Tibial artery (tissue), 4 donors: Measurements from ENCODE around the gene GATAD2A.

Source experiments
- DNase-seq, 2 donors: peaks; one replicate each; pipeline ENCODE4 v3.0.0-alpha.2; 2019
- H3K27ac ChIP-seq, 2 donors: fragments of 200-600 bp; sonication (generic) in 1 of 2; 1 replicate in 1 of 2; 2 replicates in 1 of 2; pipeline ENCODE4 v1.5.1; 2018 to 2019; ENCODE audit warnings: mild to moderate bottlenecking in 1 of 2
- H3K27me3 ChIP-seq, 2 donors: fragments of 200-600 bp; sonication (generic) in 1 of 2; one replicate each; pipeline versions ENCODE4 v1.5.1 to v1.6.0; 2016 to 2019
- H3K36me3 ChIP-seq, 3 donors: fragments of 200-600 bp; sonication (generic) in 2 of 3; one replicate each; pipeline ENCODE4 v1.5.1; 2016 to 2019; ENCODE audit warnings: mild to moderate bottlenecking in 2 of 3
- H3K4me1 ChIP-seq, 4 donors: fragments of 200-600 bp; sonication (generic) in 2 of 4; 1 replicate in 3 of 4; 2 replicates in 1 of 4; pipeline ENCODE4 v1.5.1; 2016 to 2019
- H3K4me3 ChIP-seq, 2 donors: fragments of 200-600 bp; sonication (generic) in 1 of 2; 1 replicate in 1 of 2; 2 replicates in 1 of 2; pipeline ENCODE4 v1.5.1; 2018 to 2019; ENCODE audit warnings: mild to moderate bottlenecking in 2 of 2
- H3K9me3 ChIP-seq, 3 donors: fragments of 200-600 bp; sonication (generic) in 1 of 3; one replicate each; pipeline ENCODE4 v1.5.1; 2016 to 2019
- intact Hi-C: fragments of 100-400 bp; cut with DNase I; formaldehyde crosslinking; loops from one replicate; pipeline ENCODE4 v1.15.0; 2023; ENCODE audit warnings: low total_unique reads
- TF ChIP-seq, protein P1 (sequence below), 2 experiments: fragments of 200-600 bp in 1 of 2; fragments of 450-650 bp in 1 of 2; IDR thresholded peaks; one replicate each; pipeline ENCODE4 v1.5.1; 2017 to 2019; ENCODE audit warnings: antibody characterized with exemption in 2 of 2, mild to moderate bottlenecking in 1 of 2, moderate library complexity in 1 of 2

The GATAD2A gene

DNA sequence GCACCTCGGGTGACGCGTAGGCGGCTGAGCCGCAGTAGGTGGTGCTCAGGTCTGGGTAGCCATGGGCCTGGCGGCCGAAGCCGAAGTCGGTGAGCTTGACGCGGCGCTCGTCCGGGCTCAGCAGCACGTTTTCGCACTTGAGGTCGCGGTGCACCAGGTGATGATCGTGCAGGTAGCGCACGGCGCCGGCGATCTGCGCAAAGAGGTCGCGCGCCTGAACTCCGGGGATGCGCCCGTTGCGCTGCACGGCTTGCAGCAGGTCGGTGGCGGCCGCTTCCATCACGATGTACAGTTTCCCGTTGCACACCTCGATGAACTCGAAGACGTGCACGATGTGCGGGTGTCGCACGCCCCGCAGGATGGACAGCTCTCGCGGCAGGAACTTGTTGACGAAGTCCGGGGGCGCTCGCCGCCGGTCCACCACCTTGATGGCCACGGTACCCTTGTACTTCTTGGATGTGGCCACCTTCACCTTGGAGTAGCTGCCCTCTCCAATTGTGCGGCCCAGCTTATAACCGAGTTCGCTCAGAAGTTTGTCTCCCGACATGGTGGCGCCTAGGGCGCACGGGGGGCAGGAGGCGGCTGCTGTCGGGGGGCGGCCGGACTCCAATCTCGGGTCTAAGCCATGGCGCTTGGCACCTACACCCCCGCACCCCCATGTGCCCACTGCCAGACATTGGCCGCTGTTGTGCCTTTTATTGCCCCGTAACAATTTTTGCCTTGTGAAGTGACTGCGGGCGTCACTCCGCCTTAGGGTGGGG lies 109.6 kb downstream of the GATAD2A start, which contains the start of gene TSSK6:
TSS of gene TSSK6 (minus strand) at position 668 of the 761 bp plus-strand sequence. CDS start at position 547, 121 bp downstream.
- TF ChIP-seq, protein P1, sequence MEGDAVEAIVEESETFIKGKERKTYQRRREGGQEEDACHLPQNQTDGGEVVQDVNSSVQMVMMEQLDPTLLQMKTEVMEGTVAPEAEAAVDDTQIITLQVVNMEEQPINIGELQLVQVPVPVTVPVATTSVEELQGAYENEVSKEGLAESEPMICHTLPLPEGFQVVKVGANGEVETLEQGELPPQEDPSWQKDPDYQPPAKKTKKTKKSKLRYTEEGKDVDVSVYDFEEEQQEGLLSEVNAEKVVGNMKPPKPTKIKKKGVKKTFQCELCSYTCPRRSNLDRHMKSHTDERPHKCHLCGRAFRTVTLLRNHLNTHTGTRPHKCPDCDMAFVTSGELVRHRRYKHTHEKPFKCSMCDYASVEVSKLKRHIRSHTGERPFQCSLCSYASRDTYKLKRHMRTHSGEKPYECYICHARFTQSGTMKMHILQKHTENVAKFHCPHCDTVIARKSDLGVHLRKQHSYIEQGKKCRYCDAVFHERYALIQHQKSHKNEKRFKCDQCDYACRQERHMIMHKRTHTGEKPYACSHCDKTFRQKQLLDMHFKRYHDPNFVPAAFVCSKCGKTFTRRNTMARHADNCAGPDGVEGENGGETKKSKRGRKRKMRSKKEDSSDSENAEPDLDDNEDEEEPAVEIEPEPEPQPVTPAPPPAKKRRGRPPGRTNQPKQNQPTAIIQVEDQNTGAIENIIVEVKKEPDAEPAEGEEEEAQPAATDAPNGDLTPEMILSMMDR (IDR thresholded peaks at IDR 0.05): no peak
- DNase-seq: no peak
- H3K9me3 ChIP-seq: no peaks in the 10 kb centered on the region
- H3K4me3 ChIP-seq: peak within 1 kb of the TSS; percentile 65 to 71
- peaks cover 0 to 33% (median 24%) of the 10 kb centered on the region in 4 donors for H3K4me1 ChIP-seq
- H3K27ac ChIP-seq: peak within 1 kb of the TSS; percentile 82 to 90
- intact Hi-C loops: no loop called here
- H3K27me3 ChIP-seq: no peaks in the 10 kb centered on the region
- peaks cover 0 to 12% (median 5%) of the 10 kb centered on the region in 3 donors for H3K36me3 ChIP-seq

DNA sequence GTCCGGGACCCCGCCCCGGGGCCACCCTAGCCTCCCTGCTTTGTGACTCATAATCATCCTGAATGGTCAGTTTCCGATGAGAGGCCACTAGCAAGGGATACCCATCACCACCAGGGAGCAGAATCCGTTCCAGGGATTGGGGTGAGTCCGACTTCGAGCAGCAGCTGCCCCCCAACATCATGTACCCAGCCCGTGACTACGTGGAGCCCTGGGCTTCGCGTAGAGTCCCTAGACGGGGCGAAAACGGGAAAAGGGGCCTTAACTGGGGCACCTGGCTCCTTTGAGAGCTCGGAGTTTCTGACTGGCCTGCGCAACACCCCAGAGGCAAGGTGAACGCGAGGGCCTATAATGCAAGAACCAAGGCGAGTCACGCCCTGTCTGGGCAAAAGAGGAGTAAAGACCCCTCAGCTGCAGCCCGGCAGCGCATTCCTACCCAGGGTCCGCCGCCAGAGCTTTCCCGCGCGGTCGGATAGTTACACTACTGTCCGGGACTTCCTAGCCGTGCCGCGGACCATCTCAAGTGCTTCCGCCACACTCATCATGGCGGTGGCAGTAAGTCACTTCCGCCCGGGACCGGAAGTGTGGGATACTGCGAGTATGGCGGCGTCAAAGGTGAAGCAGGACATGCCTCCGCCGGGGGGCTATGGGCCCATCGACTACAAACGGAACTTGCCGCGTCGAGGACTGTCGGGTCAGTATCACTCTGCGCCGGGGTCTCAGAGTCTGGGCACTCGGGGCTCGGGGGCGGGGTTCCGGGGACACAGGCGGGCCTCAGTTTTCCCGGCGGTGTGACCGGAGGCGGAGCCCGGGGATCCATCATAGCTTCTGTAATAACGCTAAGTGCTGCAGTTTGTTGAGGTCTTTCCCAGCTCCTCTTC lies 110.4 kb downstream of the GATAD2A start, which contains the start of gene NDUFA13:
TSS of gene NDUFA13 (plus strand) at position 584 of the 878 bp plus-strand sequence. CDS start at position 598, 14 bp downstream.
- TF ChIP-seq, protein P1 (IDR thresholded peaks at IDR 0.05): peak in 1 of 2 experiments; percentile 5
- intact Hi-C loops: no loop called here
- peak; percentile 93 to 96 for DNase-seq
- Histone ChIP-seq H3K27ac (peak within 1 kb of the TSS; percentile 82 to 90), H3K4me3 (peak within 1 kb of the TSS; percentile 65 to 71), H3K36me3 (peaks cover 0 to 20% (median 13%) of the 10 kb centered on the region in 3 donors), H3K27me3 (no peaks in the 10 kb centered on the region), H3K9me3 (no peaks in the 10 kb centered on the region), H3K4me1 (peaks cover 0 to 33% (median 24%) of the 10 kb centered on the region in 4 donors)

DNA sequence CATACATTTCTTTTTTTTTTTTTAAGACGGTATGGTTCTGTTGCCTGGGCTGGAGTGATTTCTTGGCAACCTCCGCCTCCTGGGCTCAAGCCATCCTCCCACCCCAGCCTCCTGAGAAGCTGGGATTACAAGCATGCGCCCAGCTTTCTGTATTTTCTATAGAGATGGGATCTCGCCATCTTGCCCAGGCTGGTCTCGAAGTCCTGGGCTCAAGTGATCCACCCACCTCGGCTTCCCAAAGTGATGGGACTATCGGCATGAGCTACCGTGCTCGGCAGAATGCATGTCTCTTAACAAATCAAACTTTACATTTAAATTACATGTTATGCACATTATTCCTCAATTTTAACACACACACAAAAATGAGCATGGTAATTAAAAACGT lies 111.8 kb downstream of the GATAD2A start:
- Histone ChIP-seq H3K9me3 (no peaks in the 10 kb centered on the region), H3K27me3 (no peaks in the 10 kb centered on the region), H3K27ac (peak overlapping the region in 1 of 2 donors; percentile 82), H3K4me3 (peak overlapping the region in 1 of 2 donors; percentile 71), H3K4me1 (peaks cover 0 to 33% (median 24%) of the 10 kb centered on the region in 4 donors), H3K36me3 (peaks cover 0 to 21% (median 13%) of the 10 kb centered on the region in 3 donors)
- TF ChIP-seq, protein P1 (IDR thresholded peaks at IDR 0.05): no peak
- intact Hi-C loops: no loop called here
- no peak for DNase-seq

DNA sequence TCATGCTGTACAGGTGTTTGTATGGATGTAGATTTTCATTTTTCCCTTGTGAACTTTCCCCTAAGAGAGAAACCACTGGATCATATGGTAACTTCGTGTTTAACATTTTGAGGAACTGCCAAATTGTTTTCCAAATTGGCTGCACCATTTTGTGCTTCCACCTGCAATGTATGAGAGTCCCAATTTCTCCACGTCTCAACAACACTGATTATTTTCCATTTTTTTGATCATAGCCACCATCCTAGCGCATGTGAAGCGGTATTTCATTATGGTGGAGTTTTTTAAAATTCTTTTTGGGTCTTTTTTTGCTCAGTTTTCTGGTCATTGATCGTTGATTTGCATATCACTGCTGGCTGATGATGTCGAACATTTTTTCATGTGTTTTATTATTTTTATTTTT lies 115.5 kb downstream of the GATAD2A start:
- H3K9me3 ChIP-seq: no peaks in the 10 kb centered on the region
- intact Hi-C loops: no loop called here
- no peak overlapping the region for H3K27ac ChIP-seq
- TF ChIP-seq, protein P1 (IDR thresholded peaks at IDR 0.05): no peak
- peaks cover 0 to 27% (median 17%) of the 10 kb centered on the region in 4 donors for H3K4me1 ChIP-seq
- peaks cover 4 to 51% (median 17%) of the 10 kb centered on the region in 3 donors for H3K36me3 ChIP-seq
- no peak overlapping the region for H3K4me3 ChIP-seq
- H3K27me3 ChIP-seq: no peaks in the 10 kb centered on the region
- no peak for DNase-seq

DNA sequence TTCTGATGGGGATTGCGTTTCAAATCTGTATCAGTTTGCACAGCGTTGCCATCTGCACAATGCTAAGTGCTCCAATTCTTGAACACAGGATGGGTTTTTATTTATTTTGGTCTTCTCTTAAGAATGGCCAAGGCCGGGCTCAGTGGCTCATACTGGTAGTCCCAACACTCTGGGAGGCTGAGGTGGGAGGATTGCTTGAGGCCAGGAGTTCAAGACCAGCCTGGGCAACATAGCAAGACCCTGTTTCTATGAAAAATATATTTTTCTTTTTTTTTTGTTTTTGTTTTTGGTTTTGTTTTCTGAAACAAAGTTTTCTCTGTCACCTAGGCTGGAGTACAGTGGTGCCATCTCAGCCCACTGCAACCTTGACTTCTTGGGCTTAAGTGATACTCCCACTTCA lies 117.7 kb downstream of the GATAD2A start:
- no peak for DNase-seq
- Histone ChIP-seq H3K9me3 (no peaks in the 10 kb centered on the region), H3K27ac (no peak overlapping the region), H3K4me3 (no peak overlapping the region), H3K36me3 (peaks cover 18 to 73% (median 34%) of the 10 kb centered on the region in 3 donors), H3K27me3 (no peaks in the 10 kb centered on the region), H3K4me1 (peaks cover 0 to 9% (median under 1%) of the 10 kb centered on the region in 4 donors)
- intact Hi-C loops: no loop called here
- TF ChIP-seq, protein P1 (IDR thresholded peaks at IDR 0.05): no peak
